ENCODE data around the gene SLC16A6. TPM values are rescaled to one million over a fixed set of nuclear protein-coding genes. Genes with fewer than 3 reads are reported as not detected.

Gene SLC16A6
- total RNA-seq, 1 experiment from 2014 or later: 4.8 TPM

DNA sequence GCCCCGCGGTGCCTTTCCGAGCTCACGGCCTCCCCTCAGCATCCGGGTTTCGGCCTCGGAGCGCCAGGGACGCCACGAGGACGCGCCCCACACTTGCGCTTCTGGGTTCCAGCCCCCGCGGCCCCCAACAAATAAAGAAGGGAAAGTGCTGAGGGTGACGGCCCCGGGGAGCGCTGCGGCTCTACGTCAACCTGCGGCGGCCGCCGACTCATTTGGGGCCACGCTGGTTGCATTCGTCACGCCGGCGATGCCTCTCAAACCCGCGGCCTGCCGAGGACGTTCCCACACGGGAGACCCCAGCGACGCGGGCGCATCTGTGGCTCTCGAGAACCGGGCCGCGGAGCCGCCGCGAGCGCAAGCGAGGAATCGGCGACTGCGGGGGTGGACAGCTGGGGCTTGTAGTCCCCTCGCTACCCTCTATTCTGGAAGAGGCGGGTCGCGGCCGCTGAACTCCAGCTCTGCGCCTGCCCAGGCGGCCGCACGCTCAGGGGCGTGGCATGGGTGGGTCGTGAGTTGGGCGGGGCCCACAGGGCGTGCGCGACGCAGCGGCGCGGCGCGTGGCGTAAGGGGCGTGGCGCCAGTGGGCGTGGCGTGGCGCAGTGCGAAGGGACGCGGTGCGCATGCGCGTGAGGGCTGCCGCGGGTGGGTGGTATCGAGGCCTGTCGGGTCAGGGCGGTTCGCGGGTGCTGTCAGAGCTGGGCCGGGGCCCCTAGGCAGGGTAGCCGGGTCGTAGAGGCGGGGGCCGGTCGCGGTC lies 43.3 kb downstream of the SLC16A6 start, which contains the start of gene AMZ2 (continued):
- TF ChIP-seq ZFX (IDR thresholded peaks at IDR 0.05) (peak; percentile 93), FOSL1 (IDR thresholded peaks at IDR 0.05; ENCODE audit: low read depth) (no peak), YY1 (IDR thresholded peaks at IDR 0.05; ENCODE audit: extremely low read depth, insufficient replicate concordance, low read depth, low read length) (no peak), TCF7L2 (IDR thresholded peaks at IDR 0.05; ENCODE audit: borderline replicate concordance, extremely low read depth, insufficient read depth, insufficient read length) (no peak)

DNA sequence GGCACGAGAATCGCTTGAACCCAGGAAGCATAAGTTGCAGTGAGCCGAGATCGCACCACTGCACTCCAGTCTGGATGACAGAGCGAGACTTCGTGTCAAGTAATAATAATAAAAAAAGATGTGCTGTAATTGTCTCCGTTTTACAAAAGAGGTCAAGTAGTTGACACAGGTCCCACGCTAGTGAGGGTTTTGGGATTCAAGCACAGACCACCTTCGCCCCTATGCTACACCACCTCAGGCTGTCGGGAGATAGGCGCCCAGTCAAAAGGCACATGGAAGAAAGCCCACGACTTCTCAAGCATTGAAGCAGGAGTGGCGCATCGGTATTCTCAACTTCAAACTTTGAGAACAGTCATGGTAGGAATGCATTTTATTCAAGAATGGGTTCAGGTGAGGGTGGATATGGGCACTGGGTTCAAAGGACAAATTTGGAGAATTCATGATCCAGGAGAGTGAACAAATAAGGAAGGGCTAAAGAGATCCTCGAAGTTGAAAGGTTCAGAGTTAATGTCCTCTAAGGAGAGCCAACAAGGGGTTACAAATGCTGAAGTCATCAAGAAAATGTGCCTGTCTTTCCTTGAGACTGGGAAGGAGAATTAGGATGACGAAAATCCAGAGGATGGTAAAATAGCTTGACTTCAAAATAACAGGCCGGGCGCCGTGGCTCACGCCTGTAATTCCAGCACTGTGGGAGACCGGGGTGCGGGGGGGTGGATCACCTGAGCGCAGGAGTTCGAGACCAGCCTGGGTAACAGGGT lies 44.5 kb downstream of the SLC16A6 start:
- intact Hi-C loops (cut with micrococcal nuclease): loop anchor here (1.0 to 5.0 kb wide), 2 partner anchors 41 to 191 kb away; no protein-coding TSS in a partner anchor
- no peak for ATAC-seq
- H3K9ac ChIP-seq (ENCODE audit: low read length): peak overlapping the region; percentile 90

More for the DNA sequence above, 44.5 kb downstream of the SLC16A6 start:
- Histone ChIP-seq H4K20me1 (ENCODE audit: insufficient read depth) (no peaks in the 10 kb centered on the region), H3K9me3 (ENCODE audit: control insufficient read depth in 1 of 2, insufficient read depth in 1 of 2, low read depth in 1 of 2, low read length in 2 of 2) (no peaks in the 10 kb centered on the region), H3K36me3 (ENCODE audit: control insufficient read depth in 1 of 2, insufficient read depth in 2 of 2, low read length in 2 of 2) (peaks cover 0 to 6% of the 10 kb centered on the region in 2 experiments; a peak in 3 of 4 replicates), H3K79me2 (ENCODE audit: insufficient read depth, low read length) (peaks cover 12% of the 10 kb centered on the region), H3K27me3 (ENCODE audit: insufficient read depth, low read length) (no peaks in the 10 kb centered on the region), H2AFZ (ENCODE audit: low read depth, low read length, poor library complexity, severe bottlenecking) (no peak overlapping the region), H3K9me2 (ENCODE audit: insufficient read depth) (no peaks in the 10 kb centered on the region), H3K27ac (ENCODE audit: low read depth, low read length) (peak overlapping the region; percentile 91; the same call in 1 of the 2 replicates), H3K4me3 (replicated peaks in 1 of 2; ENCODE audit: low read depth in 1 of 2, low read length in 2 of 2) (peak overlapping the region; percentile 62 to 67), H3K4me2 (ENCODE audit: low read length) (peak overlapping the region; percentile 79), H3K4me1 (ENCODE audit: control insufficient read depth in 1 of 2, insufficient read depth in 2 of 2, low read length in 2 of 2) (peaks cover 14 to 29% of the 10 kb centered on the region in 2 experiments; a peak in 3 of 4 replicates)
- no peak for DNase-seq (ENCODE audit: low read depth, low spot score)
- ChIA-PET POLR2A (interaction anchor here (1.0 to 1.6 kb wide), 3 partner anchors 14 to 212 kb away, joined by 4 to 6 read pairs (median 6); no protein-coding TSS in a partner anchor), RAD21 (ENCODE audit: low non-redundant PET in 1 of 2, low total read pairs in 2 of 2, uncharacterized antibody in 2 of 2, unreplicated experiment in 2 of 2) (no interaction called here), CTCF (interaction anchor here (0.7 to 2.9 kb wide), 3 partner anchors 74 to 278 kb away, joined by 3 to 9 read pairs (median 3); no protein-coding TSS in a partner anchor)
- no TSS peak for BruUV-seq (replicated peaks)
- TF ChIP-seq SRF (IDR thresholded peaks at IDR 0.05; ENCODE audit: low read depth) (no peak), FOSL1 (IDR thresholded peaks at IDR 0.05; ENCODE audit: low read depth) (no peak), EZH2 (IDR thresholded peaks at IDR 0.05) (no peak), JUND (IDR thresholded peaks at IDR 0.05) (no peak), YY1 (IDR thresholded peaks at IDR 0.05; ENCODE audit: extremely low read depth, insufficient replicate concordance, low read depth, low read length) (no peak), EGR1 (IDR thresholded peaks at IDR 0.05; ENCODE audit: low read depth) (no peak), ELF1 (IDR thresholded peaks at IDR 0.05; ENCODE audit: borderline replicate concordance, low read depth) (no peak), POLR2A (IDR thresholded peaks at IDR 0.05; ENCODE audit: borderline replicate concordance, extremely low read depth, insufficient read depth, insufficient read length) (no peak), EZH2phosphoT487 (IDR thresholded peaks at IDR 0.05; ENCODE audit: borderline replicate concordance) (no peak), TCF7L2 (IDR thresholded peaks at IDR 0.05; ENCODE audit: borderline replicate concordance, extremely low read depth, insufficient read depth, insufficient read length) (no peak), SIN3A (IDR thresholded peaks at IDR 0.05; ENCODE audit: low read depth) (no peak)
- TF ChIP-seq, protein P1, sequence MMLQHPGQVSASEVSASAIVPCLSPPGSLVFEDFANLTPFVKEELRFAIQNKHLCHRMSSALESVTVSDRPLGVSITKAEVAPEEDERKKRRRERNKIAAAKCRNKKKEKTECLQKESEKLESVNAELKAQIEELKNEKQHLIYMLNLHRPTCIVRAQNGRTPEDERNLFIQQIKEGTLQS (IDR thresholded peaks at IDR 0.05): no peak
- TF ChIP-seq, protein P2, sequence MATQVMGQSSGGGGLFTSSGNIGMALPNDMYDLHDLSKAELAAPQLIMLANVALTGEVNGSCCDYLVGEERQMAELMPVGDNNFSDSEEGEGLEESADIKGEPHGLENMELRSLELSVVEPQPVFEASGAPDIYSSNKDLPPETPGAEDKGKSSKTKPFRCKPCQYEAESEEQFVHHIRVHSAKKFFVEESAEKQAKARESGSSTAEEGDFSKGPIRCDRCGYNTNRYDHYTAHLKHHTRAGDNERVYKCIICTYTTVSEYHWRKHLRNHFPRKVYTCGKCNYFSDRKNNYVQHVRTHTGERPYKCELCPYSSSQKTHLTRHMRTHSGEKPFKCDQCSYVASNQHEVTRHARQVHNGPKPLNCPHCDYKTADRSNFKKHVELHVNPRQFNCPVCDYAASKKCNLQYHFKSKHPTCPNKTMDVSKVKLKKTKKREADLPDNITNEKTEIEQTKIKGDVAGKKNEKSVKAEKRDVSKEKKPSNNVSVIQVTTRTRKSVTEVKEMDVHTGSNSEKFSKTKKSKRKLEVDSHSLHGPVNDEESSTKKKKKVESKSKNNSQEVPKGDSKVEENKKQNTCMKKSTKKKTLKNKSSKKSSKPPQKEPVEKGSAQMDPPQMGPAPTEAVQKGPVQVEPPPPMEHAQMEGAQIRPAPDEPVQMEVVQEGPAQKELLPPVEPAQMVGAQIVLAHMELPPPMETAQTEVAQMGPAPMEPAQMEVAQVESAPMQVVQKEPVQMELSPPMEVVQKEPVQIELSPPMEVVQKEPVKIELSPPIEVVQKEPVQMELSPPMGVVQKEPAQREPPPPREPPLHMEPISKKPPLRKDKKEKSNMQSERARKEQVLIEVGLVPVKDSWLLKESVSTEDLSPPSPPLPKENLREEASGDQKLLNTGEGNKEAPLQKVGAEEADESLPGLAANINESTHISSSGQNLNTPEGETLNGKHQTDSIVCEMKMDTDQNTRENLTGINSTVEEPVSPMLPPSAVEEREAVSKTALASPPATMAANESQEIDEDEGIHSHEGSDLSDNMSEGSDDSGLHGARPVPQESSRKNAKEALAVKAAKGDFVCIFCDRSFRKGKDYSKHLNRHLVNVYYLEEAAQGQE (IDR thresholded peaks at IDR 0.05; ENCODE audit: low read depth): no peak
- TF ChIP-seq, protein P3, sequence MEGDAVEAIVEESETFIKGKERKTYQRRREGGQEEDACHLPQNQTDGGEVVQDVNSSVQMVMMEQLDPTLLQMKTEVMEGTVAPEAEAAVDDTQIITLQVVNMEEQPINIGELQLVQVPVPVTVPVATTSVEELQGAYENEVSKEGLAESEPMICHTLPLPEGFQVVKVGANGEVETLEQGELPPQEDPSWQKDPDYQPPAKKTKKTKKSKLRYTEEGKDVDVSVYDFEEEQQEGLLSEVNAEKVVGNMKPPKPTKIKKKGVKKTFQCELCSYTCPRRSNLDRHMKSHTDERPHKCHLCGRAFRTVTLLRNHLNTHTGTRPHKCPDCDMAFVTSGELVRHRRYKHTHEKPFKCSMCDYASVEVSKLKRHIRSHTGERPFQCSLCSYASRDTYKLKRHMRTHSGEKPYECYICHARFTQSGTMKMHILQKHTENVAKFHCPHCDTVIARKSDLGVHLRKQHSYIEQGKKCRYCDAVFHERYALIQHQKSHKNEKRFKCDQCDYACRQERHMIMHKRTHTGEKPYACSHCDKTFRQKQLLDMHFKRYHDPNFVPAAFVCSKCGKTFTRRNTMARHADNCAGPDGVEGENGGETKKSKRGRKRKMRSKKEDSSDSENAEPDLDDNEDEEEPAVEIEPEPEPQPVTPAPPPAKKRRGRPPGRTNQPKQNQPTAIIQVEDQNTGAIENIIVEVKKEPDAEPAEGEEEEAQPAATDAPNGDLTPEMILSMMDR (IDR thresholded peaks at IDR 0.05 in 2 of 3, conservative IDR thresholded peaks at IDR 0.05 in 1 of 3; ENCODE audit: borderline replicate concordance in 1 of 3, insufficient read depth in 1 of 3, low read depth in 2 of 3, low read length in 2 of 3): no peak
